Activated CD8-positive, alpha-beta T cell treated with anti-CD3 and anti-CD28 coated beads, Interleukin-2, amount 10 ng/mL, durations not matched to agents 7 days and 5 days (primary cell): Measurements from ENCODE around the gene DCTN5. TPM values are rescaled to one million over a fixed set of nuclear protein-coding genes. Genes with fewer than 3 reads are reported as not detected.
"Not testable (repeated sequence)": the region's sequence is repeated elsewhere in the genome, so short reads cannot be mapped to it uniquely, and the experiment has no call there.

Source experiments
- ATAC-seq: fragments of 150-1000 bp; cut with Tn5 transposase; one replicate; pipeline ENCODE4 v1.10.0; 2021; ENCODE audit warnings: moderate library complexity
- CTCF ChIA-PET: fragments of 350-600 bp; sonication (Branson Sonifier 250); formaldehyde crosslinking; loops from one replicate; lab custom pipeline; 2021; ENCODE audit warnings: antibody characterized with exemption; lab: Charles Lee
- POLR2A ChIA-PET: fragments of 350-600 bp; sonication (Branson Sonifier 250); formaldehyde crosslinking; loops from one replicate; lab custom pipeline; 2021; ENCODE audit warnings: antibody characterized with exemption; lab: Charles Lee
- DNase-seq: peaks from one replicate; pipeline ENCODE4 v3.0.0-alpha.2; 2020
- H3K27ac Mint-ChIP-seq: one replicate; pipeline ENCODE4 v1.8.0; 2021; ENCODE audit warnings: mild to moderate bottlenecking, mixed read lengths
- H3K27me3 Mint-ChIP-seq: one replicate; pipeline ENCODE4 v1.8.0; 2021; ENCODE audit warnings: low read depth, mixed read lengths
- H3K36me3 Mint-ChIP-seq: one replicate; pipeline ENCODE4 v1.8.0; 2021; ENCODE audit warnings: low read depth, mixed read lengths
- H3K4me1 Mint-ChIP-seq: one replicate; pipeline ENCODE4 v1.8.0; 2021; ENCODE audit warnings: low read depth, mixed read lengths
- H3K4me3 Mint-ChIP-seq: one replicate; pipeline ENCODE4 v1.8.0; 2021; ENCODE audit warnings: mild to moderate bottlenecking, mixed read lengths
- H3K9me3 Mint-ChIP-seq: one replicate; pipeline ENCODE4 v1.8.0; 2022; ENCODE audit warnings: mixed read lengths; ENCODE audit not compliant: insufficient read depth
- total RNA-seq, 2 experiments: library from RNA; stranded (reverse); gene quantifications; one replicate each; pipeline ENCODE4 v1.2.3, GENCODE V29; 2021

The DCTN5 gene
- 10 to 100 TPM; 71.9 to 72.6 TPM for total RNA-seq

DNA sequence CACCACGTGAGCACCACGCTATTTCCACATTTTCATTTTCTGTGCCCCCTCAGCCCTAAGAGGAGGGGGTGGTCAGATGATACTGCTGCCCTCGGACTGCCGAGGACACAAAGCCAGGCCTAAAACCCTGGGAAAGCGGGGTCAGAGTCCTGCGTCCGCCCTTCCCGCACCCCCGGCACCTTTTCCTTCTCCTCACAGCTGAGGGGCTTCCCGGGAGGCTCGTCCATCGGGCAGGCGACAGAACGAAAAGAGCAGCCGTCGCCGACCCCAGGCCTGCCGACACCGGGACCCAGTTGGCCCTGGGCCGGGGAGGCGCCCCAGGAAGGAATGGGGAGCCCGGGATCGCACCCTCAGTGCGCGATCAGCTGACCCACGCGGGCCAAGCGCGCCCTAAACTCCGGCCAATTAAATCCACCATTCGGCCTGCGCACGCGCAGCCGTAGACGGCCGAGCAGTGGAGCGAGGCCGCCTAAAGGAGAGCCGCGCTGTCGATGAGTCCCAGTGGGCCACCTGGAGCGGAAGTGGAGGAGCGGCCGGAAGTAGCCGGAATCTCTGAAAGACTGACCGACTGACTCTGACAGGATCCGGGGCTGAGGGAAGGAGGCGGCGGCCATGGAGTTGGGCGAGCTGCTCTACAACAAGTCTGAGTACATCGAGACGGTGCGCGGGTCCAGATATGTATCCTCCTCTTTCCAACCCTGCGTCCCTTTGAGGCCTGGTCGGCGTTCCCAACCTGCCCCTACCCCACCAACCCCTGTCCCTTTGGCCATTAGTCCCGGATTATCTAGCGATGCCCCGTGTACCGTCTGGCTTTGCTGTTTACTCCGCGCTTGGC lies at the start of gene DCTN5, which contains the start of gene PALB2:
TSS of gene DCTN5 (plus strand) at position 536 of the 835 bp plus-strand sequence. CDS start at position 613, 77 bp downstream.
TSS of gene PALB2 (minus strand) at position 380 of the 835 bp plus-strand sequence. CDS start at position 227, 153 bp downstream.
- peaks cover 36% of the 10 kb centered on the region for H3K4me1 Mint-ChIP-seq
- peaks cover 37% of the 10 kb centered on the region for H3K36me3 Mint-ChIP-seq
- peak within 1 kb of the TSS; percentile 99 for H3K4me3 Mint-ChIP-seq
- DNase-seq (peak; percentile 92), ATAC-seq (peak; percentile 97)
- CTCF ChIA-PET, result interaction anchor here (1.2 to 3.0 kb wide), 3 partner anchors 39 to 44 kb away, joined by 3 to 10 read pairs (median 4); no protein-coding TSS in a partner anchor
- peak within 1 kb of the TSS; percentile 98 for H3K27ac Mint-ChIP-seq
- no peaks in the 10 kb centered on the region for H3K27me3 Mint-ChIP-seq
- POLR2A ChIA-PET, result interaction anchor here (0.6 to 2.0 kb wide), 4 partner anchors 39 to 135 kb away, joined by 3 to 4 read pairs (median 3); no protein-coding TSS in a partner anchor
- no peaks in the 10 kb centered on the region for H3K9me3 Mint-ChIP-seq

DNA sequence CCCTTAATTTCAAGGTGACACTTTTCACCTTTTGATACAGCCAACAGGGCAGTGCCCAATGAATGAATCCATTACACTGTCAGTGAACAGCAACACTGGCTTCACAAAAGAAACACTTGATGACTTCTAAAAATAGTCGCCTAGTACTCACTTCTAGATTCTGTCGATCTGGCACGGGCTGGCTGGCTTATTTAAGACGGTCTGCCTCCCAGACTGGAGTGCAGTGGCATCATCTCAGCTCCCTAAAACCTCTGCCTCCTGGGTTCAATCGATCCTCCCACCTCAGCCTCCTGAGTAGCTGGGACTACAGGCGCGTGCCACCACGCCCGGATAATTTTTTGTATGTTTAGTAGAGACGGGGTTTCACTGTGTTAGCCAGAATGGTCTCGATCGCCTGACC lies 47.1 kb upstream of the DCTN5 start:
- ChIA-PET CTCF (no interaction called here), POLR2A (no interaction called here)
- Mint-ChIP-seq H3K27me3 (no peaks in the 10 kb centered on the region), H3K27ac (no peak overlapping the region), H3K36me3 (peaks cover 28% of the 10 kb centered on the region), H3K9me3 (no peaks in the 10 kb centered on the region), H3K4me3 (no peak overlapping the region), H3K4me1 (peaks cover 29% of the 10 kb centered on the region)
- ATAC-seq, result no peak
- no peak for DNase-seq

DNA sequence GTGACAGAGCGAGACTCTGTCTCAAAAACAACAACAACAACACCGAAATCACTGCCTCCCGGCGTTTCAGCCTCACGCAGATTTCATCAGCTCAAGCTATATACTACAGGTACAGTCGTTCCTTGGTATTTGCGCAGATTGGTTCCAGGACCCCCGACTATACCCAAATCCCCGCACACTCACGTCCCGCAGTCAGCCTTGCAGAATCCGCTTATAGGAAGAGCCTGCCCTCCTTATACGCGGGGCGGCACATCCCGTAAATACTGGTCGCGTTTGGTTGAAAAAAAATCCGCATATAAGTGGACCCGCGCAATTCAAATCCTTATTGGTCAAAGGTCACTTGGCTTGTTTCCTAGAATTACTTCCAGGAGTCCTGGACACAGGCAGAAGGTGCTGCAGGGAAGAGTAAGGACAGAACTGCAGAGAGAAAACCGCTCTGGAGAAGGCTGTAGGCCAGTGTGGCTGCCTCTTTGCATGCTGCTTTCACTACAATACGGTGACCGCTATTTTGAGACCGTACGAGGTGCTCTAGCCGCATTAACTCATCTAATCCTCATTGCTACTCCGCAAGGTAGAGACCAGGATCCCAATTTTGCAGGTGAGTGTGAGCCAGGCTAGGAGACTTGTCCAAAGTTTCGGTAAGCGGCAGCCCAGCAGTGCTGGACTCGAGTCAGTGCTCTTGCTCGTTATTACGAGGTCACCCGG lies 45.9 kb upstream of the DCTN5 start:
- H3K27ac Mint-ChIP-seq, result peak overlapping the region; percentile 75
- H3K9me3 Mint-ChIP-seq, result no peaks in the 10 kb centered on the region
- DNase-seq, result peak; percentile 23
- H3K36me3 Mint-ChIP-seq, result peaks cover 25% of the 10 kb centered on the region
- CTCF ChIA-PET, result no interaction called here
- no peaks in the 10 kb centered on the region for H3K27me3 Mint-ChIP-seq
- peak overlapping the region; percentile 89 for H3K4me3 Mint-ChIP-seq
- peaks cover 29% of the 10 kb centered on the region for H3K4me1 Mint-ChIP-seq
- POLR2A ChIA-PET, result interaction anchor here (0.6 kb wide), 1 partner anchor 453 kb away, joined by 6 read pairs; no protein-coding TSS in a partner anchor
- ATAC-seq, result peak; percentile 30

DNA sequence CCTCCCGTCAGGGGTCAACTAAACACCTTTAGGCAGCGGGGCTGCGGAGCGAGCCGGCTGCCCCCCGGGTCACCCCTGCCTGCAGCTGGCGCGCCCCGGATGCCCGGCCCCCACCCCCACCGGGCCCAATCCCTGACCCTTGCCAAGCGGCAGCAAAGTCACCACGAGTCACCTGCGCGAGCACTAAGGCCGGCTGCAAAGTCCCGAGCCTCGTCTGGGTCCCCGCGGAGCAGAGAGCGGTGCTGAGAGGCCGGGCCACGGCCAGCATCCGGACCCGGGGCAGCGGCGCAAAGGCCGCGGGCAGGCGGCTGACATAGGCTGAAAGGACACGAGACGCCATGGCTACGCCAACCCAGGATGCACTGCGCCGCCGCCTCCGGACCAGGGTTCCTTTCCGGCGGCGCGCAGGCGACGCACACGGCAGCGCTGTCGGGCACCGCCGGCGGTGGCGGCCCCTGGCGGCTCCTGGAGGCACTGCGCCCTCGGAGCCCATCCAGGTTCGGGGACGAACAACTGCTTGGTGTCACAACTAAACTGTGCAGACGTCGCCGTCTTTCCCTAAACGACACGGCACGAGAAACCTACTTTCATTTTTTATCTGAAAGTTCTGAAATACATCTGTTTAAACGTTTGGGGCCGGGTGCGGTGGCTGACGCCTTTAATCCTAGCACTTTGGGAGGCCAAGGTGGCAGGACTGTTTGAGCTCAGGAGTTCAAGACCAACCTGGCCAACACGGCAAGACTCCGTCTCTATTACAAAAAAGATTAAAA lies 45.1 kb upstream of the DCTN5 start, which contains the start of gene NDUFAB1:
TSS of gene NDUFAB1 (minus strand) at position 366 of the 770 bp plus-strand sequence. CDS start at position 340, 26 bp downstream.
- Mint-ChIP-seq H3K4me1 (peaks cover 29% of the 10 kb centered on the region), H3K9me3 (no peaks in the 10 kb centered on the region), H3K27me3 (no peaks in the 10 kb centered on the region), H3K4me3 (peak within 1 kb of the TSS; percentile 89), H3K27ac (peak within 1 kb of the TSS; percentile 80), H3K36me3 (peaks cover 23% of the 10 kb centered on the region)
- peak; percentile 99 for ATAC-seq
- ChIA-PET POLR2A (interaction anchor here (0.9 to 1.4 kb wide), 3 partner anchors 35 to 45 kb away, joined by 3 to 5 read pairs (median 4); partner anchors contain the start of genes DCTN5, EARS2, PALB2 and UBFD1), CTCF (interaction anchor here (0.5 to 2.3 kb wide), 31 partner anchors 8 to 574 kb away, joined by 3 to 15 read pairs (median 4); partner anchors contain the start of genes DCTN5, EARS2, PALB2 and UBFD1)
- DNase-seq, result peak; percentile 93

DNA sequence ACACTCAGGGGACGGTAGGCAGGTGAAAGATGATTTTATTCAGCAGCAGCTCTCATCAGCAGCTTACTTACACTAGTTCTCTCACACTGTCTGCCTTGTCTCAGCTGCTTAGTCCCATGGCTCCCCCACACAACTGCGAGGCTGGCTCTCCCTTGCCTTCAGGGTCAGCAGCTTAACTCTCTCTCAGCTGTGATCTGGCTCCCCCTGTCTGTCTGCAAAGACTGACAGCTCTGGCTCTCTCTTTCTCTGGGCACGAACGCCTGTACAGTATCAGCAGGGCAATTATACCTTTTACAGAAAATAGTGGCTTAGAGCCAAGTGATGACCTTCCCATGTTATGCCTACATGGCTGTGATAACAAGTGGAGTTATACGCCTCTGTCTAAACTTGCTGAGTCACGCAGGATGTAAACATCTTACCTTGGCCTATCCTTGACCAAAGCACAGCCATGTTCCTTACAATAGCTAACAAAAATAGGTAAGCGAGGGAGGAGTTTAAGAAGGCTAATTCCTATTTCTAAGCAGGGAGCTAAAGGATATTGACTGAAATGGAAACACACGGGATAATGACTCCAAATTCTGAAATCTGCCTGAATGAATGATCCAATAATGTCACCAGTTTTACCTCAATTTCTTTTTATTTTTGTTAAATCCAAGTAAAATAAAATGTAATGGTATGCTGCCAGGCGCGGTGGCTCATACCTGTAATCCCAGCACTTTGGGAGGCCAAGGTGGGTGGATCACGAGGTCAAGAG lies 44.1 kb upstream of the DCTN5 start:
- ATAC-seq (no peak), DNase-seq (peak; percentile 44)
- Mint-ChIP-seq H3K27ac (peak overlapping the region; percentile 60), H3K36me3 (peaks cover 17% of the 10 kb centered on the region), H3K4me3 (no peak overlapping the region), H3K9me3 (no peaks in the 10 kb centered on the region), H3K27me3 (no peaks in the 10 kb centered on the region), H3K4me1 (peaks cover 27% of the 10 kb centered on the region)
- CTCF ChIA-PET, result interaction anchor here (0.5 to 2.3 kb wide), 32 partner anchors 8 to 573 kb away, joined by 3 to 15 read pairs (median 4); partner anchors contain the start of genes DCTN5, EARS2, PALB2 and UBFD1
- POLR2A ChIA-PET, result interaction anchor here (0.9 to 1.4 kb wide), 3 partner anchors 36 to 44 kb away, joined by 3 to 5 read pairs (median 4); partner anchors contain the start of genes DCTN5, EARS2, PALB2 and UBFD1

DNA sequence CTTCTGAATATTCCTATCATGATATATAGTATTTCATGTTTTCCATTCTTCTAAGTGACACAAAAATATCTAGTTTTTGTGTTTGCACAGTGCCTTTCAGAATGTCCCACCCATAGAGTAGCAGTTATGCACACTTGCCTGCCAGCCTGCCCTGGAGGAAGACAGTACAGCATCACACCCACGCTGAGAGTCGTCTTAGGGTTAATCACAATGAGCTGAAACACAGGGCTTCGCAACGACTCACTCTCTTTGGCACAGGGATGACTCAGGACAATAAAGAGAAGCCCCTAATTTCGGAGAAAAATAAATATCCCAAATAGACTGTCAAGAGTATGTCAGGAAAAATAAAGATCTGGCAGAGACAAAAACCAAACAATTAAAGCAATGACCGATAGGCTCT lies 33.5 kb upstream of the DCTN5 start:
- H3K9me3 Mint-ChIP-seq, result no peaks in the 10 kb centered on the region
- H3K27me3 Mint-ChIP-seq, result no peaks in the 10 kb centered on the region
- H3K4me3 Mint-ChIP-seq, result no peak overlapping the region
- no peaks in the 10 kb centered on the region for H3K4me1 Mint-ChIP-seq
- CTCF ChIA-PET, result no interaction called here
- DNase-seq (no peak), ATAC-seq (no peak)
- POLR2A ChIA-PET, result no interaction called here
- peaks cover 21% of the 10 kb centered on the region for H3K36me3 Mint-ChIP-seq
- no peak overlapping the region for H3K27ac Mint-ChIP-seq

DNA sequence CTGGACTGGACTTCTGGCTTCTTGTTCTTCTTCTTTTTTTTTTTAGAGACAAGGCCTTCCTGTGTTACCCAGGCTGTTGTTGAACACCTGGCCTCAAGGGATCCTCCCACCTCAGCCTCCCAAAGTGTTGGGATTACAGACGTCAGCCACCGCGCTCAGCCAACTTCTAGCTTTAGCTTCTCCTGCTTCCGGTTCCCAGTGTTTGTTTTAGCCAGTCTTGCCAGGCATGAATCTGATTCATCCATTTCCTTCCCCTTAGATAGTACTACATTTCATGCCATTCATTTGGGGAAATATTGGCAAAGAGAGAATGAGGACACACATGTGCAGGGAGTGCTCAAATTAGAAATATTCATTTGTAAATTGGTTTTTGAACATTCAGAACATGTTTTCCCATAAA lies 33.1 kb upstream of the DCTN5 start:
- DNase-seq, result no peak
- H3K9me3 Mint-ChIP-seq, result no peaks in the 10 kb centered on the region
- ChIA-PET POLR2A (no interaction called here), CTCF (no interaction called here)
- H3K27ac Mint-ChIP-seq, result no peak overlapping the region
- H3K36me3 Mint-ChIP-seq, result peaks cover 20% of the 10 kb centered on the region
- H3K4me1 Mint-ChIP-seq, result no peaks in the 10 kb centered on the region
- H3K4me3 Mint-ChIP-seq, result no peak overlapping the region
- H3K27me3 Mint-ChIP-seq, result no peaks in the 10 kb centered on the region
- no peak for ATAC-seq

DNA sequence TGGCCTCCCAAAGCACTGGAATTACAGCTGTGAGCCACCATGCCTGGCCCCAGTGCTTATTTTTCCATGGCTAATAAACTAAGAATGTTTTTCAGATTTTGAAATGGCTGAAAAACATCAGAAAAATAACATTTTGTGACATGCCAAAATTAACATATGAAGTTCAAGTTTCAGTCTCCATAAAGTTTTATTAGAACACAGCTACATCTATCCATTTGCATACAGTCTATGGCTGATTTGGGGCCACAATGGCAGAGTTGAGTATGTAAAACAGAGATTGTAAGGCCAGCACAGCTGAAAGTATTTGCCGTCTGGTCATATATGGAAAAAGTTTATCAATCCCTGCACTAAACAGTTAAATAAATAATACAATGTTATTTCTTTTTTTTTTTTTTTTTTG lies 31.3 kb upstream of the DCTN5 start:
- DNase-seq (no peak), ATAC-seq (no peak)
- POLR2A ChIA-PET, result no interaction called here
- Mint-ChIP-seq H3K4me1 (no peaks in the 10 kb centered on the region), H3K27ac (no peak overlapping the region), H3K36me3 (peaks cover 22% of the 10 kb centered on the region), H3K27me3 (no peaks in the 10 kb centered on the region), H3K4me3 (no peak overlapping the region), H3K9me3 (no peaks in the 10 kb centered on the region)
- CTCF ChIA-PET, result no interaction called here

DNA sequence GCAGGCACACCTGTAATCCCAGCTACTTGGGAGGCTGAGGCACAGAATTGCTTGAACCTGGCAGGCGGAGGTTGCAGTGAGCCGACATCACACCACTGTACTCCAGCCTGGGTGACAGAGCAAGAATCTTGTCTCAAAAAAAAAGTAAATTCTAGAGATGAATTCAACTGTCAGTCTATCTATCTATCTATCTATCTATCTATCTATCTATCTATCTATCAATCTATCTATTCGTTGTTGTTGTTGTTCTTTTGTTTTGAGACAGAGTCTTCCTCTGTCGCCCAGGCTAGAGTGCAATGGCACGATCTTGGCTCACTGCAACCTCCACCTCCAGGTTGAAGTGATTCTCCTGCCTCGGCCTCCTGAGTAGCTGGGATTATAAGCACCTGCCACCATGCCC lies 30.4 kb upstream of the DCTN5 start:
- peaks cover 18% of the 10 kb centered on the region for H3K36me3 Mint-ChIP-seq
- DNase-seq, ATAC-seq, H3K27ac Mint-ChIP-seq, H3K4me1 Mint-ChIP-seq, POLR2A ChIA-PET, H3K9me3 Mint-ChIP-seq, H3K4me3 Mint-ChIP-seq, H3K27me3 Mint-ChIP-seq: not testable (repeated sequence)
- CTCF ChIA-PET, result interaction anchor here (1.4 kb wide), 1 partner anchor 14 kb away, joined by 6 read pairs; no protein-coding TSS in a partner anchor

DNA sequence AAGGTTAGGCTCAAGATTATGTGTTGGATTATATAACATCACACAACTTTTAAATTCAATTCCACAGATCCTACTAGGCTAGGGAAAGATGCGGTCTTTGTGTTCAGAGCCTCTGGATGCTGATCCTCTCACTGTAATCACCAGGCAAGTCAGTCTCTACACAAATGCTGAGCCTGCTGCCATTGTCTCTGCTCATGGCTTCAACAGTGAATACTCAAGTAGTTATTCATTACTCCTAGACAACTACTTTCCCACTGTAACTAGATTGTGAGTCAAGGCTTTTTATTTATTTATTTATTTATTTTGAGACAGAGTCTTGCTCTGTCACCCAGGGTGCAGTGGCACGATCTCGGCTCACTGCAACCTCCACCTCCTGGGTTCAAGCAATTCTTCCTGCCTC lies 29.3 kb upstream of the DCTN5 start:
- Mint-ChIP-seq H3K27ac (no peak overlapping the region), H3K36me3 (peaks cover 20% of the 10 kb centered on the region), H3K9me3 (no peaks in the 10 kb centered on the region), H3K27me3 (no peaks in the 10 kb centered on the region), H3K4me3 (no peak overlapping the region), H3K4me1 (no peaks in the 10 kb centered on the region)
- POLR2A ChIA-PET, result no interaction called here
- no peak for DNase-seq
- CTCF ChIA-PET, result no interaction called here
- ATAC-seq, result no peak
